HG02623 (cell line): ENCODE data around the gene KRT8.
"Not testable (repeated sequence)": the region's sequence is repeated elsewhere in the genome, so short reads cannot be mapped to it uniquely, and the experiment has no call there.

Experiments
- ATAC-seq: cut with Tn5 transposase; IDR thresholded peaks from one replicate; pipeline ENCODE4 v1.9.1; 2021; ENCODE audit warnings: moderate library complexity; ENCODE audit not compliant: unreplicated experiment

Gene KRT8

DNA sequence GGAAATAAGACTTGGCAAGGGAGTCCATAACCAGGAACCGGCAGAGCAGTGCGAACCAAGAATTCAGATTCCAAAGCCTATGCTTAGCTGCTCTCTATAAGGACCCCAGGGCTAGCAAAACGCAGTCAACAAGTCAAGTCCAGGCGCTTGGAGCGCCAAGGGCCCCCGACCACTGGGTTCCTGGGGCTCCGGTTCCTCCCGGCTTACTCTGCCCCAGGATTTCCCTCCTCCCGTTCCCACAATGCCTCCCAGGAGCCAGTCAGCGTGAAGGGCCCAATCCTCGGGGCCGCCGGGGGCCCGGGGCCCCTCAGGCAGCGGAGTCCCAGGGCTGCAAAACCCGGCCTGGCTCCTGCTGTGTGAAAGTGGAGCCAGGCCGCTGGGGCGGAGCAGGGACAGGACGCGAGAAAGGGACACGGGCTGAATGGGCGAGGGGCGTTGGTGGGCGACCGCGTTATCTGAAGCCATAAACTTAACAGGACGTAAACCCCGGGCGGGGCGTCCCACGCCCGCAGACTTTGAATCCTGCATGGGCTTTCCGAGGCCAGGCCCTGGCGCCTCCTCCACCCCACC, 1.5 kb downstream of the KRT8 start:
- no peak for ATAC-seq

DNA sequence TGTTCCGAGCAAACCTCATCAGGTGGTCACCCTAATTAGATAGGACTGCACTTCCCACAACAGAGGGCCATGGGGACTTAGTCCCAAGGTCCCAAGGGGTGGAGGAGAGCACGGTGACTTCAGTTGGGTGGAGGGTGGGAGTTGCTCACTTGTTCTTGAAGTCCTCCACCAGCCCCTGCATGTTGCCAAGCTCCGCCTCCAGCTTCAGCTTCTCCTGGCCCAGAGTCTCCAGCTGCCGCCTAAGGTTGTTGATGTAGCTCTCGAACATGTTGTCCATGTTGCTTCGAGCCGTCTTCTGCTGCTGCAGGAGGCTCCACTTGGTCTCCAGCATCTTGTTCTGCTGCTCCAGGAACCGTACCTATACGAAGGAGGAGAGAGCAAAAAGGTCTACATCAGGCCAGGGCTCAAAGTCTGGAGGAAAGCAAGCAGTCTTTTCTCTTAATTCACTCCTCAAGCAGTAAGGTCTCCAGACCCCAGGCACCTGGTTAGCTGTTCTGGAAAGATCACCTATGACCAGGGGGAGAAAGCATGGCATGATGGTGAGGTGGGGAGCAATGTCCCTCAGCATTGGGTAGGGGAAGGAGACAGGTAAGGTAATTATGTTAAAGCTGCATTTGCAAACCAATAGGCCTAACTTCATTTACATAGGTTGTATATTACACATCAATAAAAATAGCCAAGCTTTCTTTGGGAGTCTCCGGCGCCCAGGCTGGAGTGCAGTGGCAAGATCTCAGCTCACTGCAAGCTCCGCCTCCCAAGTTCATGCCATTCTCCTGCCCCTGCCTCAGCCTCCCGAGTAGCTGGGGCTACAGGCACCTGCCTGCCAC, 2.9 kb downstream of the KRT8 start:
- ATAC-seq, result no peak

DNA sequence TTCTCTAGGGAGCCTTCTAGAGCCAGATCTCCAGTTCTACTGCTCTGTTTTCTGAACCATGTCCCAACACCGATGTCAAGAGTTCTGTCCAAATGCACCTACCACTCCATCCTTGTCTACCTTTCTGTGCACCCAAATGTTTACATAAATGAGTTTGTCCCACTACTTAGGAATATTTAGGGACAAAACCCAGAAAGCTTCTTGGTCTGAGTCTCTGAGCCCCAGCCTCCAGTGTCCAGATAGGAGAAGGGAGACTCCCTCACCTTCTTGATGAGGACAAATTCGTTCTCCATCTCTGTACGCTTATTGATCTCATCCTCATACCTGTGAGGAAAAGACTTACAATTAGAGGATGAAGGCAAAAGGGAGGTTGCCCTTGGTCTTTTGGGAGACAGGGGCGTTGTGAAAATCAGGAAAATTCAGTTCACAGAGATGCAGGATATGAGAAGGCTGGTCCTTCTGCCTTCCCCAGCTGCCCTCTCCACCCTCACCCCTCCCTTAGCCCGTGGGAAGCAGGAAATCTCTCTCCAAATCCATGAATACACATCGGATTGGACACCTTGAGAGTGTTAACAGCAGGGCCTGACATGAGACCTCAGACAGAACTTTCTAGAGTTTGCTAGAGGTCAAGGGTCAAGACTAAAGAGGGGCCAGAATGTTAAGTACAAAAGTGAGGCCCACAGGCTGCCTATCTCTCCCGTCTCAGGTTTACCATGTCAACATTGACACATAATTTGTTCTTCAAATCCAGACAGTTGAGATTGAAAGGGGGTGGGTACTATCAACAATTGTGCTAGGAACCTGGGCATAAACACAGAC, 3.8 kb downstream of the KRT8 start:
- no peak for ATAC-seq

DNA sequence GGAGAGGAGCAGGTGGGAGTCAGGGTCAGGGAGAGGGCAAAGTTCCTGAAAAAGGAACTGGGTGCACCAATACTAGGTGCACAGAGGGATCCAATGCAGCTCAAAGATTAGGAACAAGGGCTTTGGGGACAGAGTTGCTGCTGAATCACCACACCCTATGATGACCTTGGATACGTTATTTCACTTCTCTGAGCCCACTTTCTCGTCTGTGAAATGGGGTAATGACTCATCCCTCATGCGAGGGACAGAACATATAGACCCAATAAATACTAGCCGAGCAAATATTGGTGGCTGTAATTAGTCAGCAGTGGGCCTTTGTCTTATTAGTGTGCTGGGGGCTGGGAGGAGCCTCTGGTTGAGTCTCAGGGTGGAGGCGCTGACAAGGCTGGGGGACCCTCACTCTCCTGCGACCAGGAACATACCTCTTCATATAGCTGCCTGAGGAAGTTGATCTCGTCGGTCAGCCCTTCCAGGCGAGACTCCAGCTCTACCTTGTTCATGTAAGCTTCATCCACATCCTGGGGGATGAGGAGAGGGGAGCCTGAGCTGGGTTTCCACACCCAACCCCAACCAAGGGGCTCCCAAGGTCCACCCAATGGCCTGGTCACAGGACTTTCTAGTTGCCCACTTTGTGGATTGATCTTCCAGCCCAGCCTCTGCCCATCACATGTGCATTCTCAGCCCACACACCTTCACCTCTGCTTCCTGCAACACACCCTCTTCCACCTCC, 4.5 kb downstream of the KRT8 start:
- no peak for ATAC-seq

DNA sequence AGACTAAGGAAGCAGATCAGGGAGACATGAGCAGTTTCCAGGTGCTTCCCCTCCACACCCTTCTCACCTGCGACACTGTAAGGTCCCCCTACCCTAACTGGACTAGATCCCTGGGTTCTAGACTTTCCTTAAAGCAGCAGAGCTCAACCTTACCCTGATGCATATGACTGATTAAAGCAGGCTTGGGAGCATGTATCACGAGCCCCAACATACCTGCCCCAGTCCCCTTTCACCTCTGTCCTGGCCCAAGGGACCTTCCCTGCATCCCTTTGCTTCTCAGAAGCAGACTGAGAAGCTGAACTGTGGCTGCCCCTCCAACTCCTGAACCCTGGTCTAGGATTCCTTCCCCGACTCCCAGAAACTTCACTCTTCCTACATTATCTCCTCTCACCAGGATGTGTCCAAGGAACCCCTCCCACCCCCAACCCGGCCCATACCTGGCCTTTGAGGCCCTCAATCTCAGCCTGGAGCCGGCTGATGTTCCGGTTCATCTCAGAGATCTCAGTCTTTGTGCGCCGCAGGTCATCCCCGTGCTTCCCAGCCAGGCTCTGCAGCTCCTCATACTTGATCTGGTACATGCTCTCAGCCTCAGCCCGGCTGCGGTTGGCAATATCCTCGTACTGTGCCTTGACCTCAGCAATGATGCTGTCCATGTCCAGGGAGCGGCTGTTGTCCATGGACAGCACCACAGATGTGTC, 5.4 kb downstream of the KRT8 start:
- no peak for ATAC-seq

DNA sequence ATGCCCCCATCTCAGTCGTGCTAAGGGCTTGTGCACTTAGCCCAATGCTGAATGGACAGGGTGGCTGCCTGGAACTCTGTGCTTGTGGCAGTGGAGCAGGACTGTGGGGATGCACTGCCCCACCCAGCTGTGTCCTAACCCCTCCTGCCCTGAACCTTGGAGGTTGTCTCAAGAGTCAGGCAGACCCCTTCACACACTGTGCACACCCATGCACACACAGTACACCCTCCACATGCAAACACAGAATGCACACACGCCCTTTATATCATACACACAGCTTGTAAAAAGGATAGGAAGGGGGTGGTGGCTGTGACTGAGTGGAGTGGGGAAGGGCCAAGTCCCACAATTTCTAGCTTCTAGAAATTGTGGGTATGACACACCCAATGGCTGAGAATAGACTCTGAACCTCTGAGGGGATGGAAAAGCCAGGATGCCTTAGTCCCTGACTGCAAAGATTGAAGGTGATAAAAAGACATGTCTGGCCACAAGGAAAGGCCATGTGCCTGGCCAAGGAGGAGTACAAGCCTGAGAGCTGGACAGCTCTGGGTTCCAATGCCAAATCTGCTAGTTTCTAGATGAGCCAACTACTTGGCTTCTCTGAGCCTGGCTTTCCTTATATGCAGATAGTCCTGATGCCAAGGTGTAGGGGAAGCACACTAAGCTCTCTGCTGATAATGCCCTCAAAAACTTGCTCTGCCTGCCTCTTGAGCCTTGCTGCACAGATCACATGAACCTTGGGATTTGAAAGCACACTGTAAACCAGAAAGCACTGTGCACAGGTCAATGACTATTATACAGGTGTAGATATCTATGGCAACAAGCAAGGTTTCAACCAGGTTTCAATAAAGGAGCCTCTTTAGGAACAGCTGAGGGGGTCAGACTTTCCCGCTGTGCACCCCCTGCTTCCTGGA, 8.4 kb downstream of the KRT8 start:
- no peak for ATAC-seq

DNA sequence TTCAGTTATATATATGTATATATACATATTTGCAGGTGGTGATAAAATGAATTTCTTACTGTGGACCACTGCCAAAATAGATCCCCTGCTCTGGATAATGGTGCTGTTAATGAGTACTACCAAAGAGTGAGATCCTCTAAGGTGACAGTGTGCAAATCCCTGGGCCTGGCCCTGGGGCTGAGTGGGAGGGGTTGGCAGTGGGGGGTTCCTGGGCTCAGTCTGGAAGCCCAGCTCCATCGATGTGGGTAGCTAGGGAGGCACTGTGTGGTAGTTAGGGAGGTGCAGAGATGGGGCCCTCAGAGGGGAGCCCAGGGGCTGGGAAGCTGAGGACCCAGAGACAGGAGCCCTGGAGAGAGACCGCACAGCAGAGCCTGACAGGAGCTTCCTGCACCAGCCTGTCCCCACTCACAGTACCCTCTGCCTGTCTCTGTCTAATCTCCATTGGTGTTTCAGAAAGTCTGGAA, 9.1 kb downstream of the KRT8 start:
- no peak for ATAC-seq

DNA sequence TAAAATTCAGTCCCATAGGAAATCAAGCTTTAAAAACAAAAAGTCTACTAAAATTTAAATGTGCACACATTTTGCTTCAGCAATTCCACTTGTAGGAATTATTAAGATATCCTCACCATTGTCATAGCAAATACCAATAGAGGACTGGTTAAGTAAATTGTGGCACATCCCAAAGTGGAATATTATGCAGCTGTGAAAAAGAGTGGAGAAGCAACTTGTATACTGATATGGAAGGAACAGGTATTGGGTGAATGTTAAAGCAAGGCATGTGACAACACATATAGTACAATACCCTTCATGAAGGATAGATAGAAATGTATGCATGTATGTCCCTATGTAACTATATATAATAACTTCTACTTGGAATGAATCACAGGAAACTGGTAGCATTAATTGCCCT, 11.9 kb downstream of the KRT8 start:
- ATAC-seq, result no peak

DNA sequence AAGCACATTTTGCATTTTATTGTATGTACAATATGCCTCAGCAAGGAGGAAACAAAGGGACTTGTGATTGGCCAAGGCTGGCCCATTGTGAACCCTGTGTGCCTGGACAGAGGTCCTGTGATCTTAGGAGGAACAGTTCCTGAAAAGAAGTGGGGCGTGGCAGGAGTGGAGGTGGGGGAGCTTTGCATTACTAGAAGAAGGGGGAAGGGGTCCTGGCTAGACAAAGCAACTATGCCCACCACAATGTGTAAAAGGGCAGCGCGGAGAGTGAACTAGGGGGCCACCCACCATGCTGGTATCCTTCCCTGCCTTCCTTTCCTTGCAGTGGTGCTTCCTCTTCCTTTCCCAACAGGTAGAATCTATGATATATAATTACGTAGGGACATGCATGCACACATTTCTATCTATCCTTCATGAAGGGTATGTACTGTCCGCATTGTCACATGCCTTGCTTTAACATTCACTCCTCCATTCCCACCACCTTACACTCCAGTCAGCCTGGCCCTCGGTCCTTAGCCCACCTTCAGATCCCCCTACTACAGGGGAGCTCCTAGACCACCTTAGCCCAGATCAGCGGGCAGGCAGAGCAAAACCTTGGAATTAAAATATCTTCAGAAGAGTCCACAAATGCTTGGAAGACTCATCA, 12.5 kb downstream of the KRT8 start:
- no peak for ATAC-seq

DNA sequence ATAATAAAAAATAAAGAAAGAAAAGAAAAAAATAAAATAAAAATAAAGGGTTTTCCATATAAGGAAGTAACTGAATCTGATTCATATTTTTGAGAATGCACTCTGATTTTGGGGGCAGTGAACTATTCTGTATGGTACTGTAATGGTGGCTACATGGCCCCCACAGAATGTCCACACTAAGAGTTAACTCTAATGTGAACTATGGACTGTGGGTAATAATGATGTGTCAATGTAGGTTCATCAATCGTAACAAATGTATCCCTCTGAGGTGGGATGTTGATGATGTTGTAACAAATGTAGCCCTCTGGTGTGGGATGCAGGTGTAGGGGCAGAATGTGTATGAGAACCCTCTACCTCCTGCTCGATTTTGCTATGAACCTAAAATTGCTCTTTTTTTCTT, 13.8 kb downstream of the KRT8 start:
- no peak for ATAC-seq

DNA sequence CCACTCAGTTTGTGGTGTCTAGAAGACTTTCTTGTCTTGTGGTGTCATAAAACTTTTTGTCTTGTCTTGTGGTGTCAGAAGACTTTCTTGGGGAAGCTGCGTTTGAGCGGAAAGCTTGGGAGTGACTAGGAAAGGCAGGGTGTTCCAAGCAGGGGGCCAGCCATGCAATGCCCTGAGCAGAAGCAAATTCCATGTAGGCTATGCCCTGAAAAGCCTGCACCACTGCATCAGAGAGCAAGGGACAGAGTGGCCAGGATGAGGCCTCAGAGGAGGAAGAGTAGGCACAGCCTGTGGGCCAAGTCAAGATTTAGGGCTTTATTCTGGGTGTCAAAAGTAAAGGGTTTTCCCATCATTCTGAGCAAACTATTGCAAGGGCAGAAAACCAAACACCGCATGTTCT, 14.5 kb downstream of the KRT8 start:
- ATAC-seq, result no peak

DNA sequence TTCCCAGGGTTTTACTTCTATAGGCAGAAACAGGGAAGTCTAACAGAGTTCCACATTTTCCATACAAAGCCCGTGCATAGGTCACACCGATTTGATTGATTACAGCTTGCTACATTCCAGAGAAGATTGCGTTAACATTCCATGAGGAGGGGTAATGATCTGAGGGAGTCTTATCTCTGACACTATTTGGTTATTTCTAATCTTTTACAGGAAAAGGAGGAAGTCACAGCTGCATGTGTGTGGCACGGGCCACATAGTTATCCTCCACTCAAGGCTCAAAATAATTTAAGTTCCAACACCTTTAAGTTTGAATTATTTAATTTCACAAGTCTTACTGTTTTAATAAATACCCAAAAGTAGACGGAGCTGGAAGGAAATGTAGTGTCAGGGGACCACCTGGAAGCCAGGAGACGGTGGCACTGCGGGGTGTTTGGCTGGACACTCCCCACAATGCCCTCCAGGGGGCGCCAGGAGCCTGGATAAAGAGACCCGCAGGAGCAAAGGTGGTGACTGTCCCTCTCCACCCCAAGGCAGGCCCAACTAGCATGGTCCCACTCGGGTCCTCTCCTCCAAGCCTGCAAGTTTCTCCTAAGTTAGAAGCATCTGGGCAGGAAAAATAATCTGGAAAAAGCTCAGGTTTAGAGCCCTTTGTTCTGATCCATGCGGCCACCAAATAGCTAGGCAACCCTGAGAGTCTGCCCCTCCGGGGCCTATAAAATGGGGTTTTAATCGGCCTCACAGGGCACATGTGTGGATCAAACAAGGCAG, 20.2 kb downstream of the KRT8 start:
- ATAC-seq, result no peak

DNA sequence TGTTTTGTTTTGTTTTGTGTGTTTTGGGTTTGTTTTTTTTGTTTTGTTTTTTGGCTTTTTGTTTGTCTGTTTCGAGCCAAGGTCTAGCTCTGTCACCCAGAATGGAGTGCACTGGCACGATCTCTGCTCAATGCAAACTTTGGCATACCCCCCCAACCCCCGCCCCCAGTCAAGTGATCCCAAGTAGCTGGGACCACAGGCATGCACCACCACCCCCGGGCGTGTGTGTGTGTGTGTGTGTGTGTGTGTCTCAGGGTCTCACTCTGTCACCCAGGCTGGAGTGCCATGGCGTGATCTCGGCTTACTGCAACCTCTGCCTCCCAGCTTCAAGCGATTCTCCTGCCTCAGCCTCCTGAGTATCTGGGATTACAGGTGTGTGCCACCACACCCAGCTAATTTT, 24.4 kb downstream of the KRT8 start:
- ATAC-seq, result not testable (repeated sequence)

DNA sequence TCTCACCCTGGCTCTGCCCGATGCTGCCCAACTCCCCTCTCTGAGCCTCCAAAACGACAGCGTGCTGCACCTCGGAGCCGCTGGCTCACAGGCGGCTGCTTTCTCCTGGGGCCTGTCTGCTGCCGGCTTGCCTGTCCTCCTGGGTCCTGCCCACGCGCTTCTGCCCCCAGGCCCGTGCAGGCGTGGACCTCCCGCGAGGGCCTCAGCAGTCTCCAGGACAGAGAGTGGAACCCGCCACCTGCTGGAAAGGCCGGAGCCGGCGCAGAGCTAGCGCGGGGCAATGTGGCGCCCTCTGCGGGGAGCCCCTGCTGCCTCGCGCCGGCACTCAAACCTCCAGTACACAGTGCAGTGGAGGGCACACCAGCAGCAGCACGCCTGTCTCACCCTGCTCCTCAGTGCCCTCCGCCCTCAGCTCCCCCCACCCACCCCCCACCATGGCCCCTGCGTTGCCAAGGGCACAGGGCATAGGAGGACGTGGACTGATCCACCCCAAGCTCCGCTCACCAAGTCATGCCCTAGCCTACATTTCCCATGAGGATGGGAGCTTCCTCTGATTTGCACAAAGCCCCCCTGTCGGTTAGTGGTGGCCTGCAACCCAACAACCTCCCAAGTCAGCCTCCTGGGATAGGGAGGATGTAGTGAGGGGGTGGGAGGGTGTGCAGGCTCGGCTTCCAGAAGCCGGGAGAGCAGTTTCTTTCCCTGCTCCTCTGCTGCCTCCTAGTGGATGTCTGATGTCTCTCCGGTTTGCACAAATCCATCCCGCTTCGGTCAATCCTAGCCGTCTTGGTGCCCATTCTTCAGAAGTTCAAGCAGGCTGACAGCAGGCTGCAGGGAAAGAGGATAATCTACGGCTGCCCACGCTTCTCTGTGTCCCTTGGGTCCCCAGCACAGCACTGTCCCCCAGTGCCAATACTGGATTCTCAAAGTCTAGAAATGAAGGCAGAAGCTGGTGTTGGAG, 25.2 kb downstream of the KRT8 start:
- ATAC-seq, result no peak

DNA sequence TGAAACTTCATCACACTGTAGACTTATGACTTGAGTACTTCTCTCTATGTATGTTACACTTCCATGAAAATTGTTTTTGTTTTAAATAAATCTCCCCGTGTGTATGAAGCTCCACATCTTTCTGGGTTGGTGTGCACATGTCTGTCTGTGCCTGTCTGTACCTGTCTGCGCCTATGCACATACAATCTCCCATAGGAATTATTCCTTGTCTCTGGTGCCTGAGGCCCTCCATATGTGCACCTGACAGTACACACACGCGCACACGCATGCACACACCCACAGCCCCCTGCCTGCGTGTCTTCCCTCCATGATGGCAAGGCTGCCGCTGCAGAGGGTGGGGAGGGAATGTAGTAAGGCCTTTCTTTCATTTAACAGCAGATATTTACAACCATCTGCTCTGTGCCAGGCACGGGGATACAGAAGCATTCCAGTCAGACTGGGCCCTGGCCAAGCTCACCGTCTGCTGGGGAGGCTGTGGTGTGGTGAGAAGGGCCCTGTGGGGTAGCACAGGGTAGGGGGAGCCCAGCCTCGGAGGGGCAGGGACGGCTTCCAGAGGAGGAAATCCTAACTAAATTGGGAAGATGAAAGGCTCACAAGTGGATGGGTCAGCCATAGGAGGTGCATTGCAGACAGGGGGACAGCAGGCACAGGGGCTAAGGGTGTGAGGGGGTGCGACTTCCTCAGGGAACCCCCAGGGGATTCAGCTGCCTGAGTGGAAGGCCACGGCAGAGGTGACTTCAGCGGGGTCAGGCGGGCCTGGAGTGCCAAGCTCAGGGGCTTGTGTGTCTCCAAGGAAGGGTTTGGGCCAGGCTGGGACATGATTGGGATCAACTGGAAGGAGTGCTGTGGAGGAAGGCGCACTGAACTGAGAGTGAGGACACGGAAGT, 26.1 kb downstream of the KRT8 start:
- ATAC-seq, result no peak

DNA sequence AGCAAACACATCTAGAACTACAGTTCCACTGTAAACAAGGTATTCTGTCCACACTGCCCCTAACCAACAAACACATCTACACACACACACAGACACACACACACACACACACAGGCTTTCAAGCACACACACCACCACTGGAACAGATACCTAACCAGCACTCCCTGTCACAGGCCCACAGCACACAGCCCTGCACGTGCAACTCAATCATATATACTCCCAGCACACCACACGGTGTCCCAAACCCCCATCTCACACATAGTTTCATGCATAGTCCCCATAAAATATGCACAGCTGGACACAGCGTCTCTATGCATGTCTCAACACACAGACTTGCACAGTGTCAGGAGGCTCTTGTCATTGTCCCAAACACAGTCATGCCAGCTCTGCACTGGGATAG, 27.6 kb downstream of the KRT8 start:
- no peak for ATAC-seq
